Pancreas (tissue), 10 donors: ENCODE measurements around the gene IMMP2L. TPM values are rescaled to one million over a fixed set of nuclear protein-coding genes. Genes with fewer than 3 reads are reported as not detected.

Source experiments
- ATAC-seq, 4 donors: fragments of 200-7000 bp; cut with Tn5 transposase; one replicate each; pipeline versions ENCODE4 v1.8.0 to v1.9.1; 2020; ENCODE audit warnings: mild to moderate bottlenecking in 4 of 4, moderate library complexity in 4 of 4
- DNase-seq, 6 donors: peaks; one replicate each; pipeline ENCODE4 v3.0.0-alpha.2; 2020
- FAIRE-seq: peaks from 2 replicates; lab custom pipeline; 2012; peaks lifted over from hg19 to GRCh38; lab: Jason Lieb, UNC
- H3K27ac ChIP-seq, 4 donors: fragments of 200-600 bp; sonication (generic); 1 replicate in 3 of 4; 2 replicates in 1 of 4; pipeline versions ENCODE4 v1.5.0 to v1.8.0; 2020
- H3K27me3 ChIP-seq, 4 donors: fragments of 200-600 bp; one replicate each; pipeline ENCODE4 v1.8.0; 2021
- H3K36me3 ChIP-seq, 3 donors: fragments of 200-600 bp; sonication (generic) in 1 of 3; one replicate each; pipeline versions ENCODE4 v1.5.0 to v1.8.0; 2020 to 2021
- H3K4me1 ChIP-seq, 3 donors: fragments of 200-600 bp; one replicate each; pipeline ENCODE4 v1.8.0; 2021
- H3K4me3 ChIP-seq, 4 donors: fragments of 200-600 bp; sonication (generic) in 2 of 4; one replicate each; pipeline versions ENCODE4 v1.5.0 to v1.8.0; 2020 to 2021
- H3K9me3 ChIP-seq, 4 donors: fragments of 200-600 bp; one replicate each; pipeline ENCODE4 v1.8.0; 2021
- WGBS, 2 donors: extraction: QIAGEN DNeasy Blood & Tissue Kit; methylation state at CpG; one replicate each; pipeline ENCODE4 v1.1.7; 2013; 5-methylcytosine and 5-hydroxymethylcytosine counted together
- intact Hi-C, 3 donors: fragments of 100-400 bp; cut with DNase I; formaldehyde crosslinking; loops; one replicate each; pipeline versions ENCODE4 v1.11.1 to v1.14.2; 2022
- polyA plus RNA-seq, 2 donors: library from polyadenylated mRNA; stranded (reverse); fragments of 200-250 nt; gene quantifications; one replicate each; pipeline ENCODE4 v1.2.3, GENCODE V29; 2013
- total RNA-seq, 6 donors: library from RNA; stranded (reverse); fragmentation: NEBNext Ultra II Directional in 4 of 6; extraction: Animal tissue kit (Norgen Biotek cat#: 25700) in 4 of 6; gene quantifications; one replicate each; pipeline versions ENCODE4 v1.2.1 to v1.2.4, GENCODE V29; 2021 to 2023
- TF ChIP-seq, protein P1 (sequence below), 4 donors: fragments of 200-600 bp; sonication (generic) in 3 of 4; IDR thresholded peaks; one replicate each; pipeline versions ENCODE4 v1.5.0 to v1.8.0; 2021; ENCODE audit warnings: antibody characterized with exemption in 4 of 4
- donor health status: healthy with polysubstance abuse.
- donor health status: DM: no; HTN: no; CAD: no; lungs with moderate emphysema.
- donor health status: DM: no; HTN: no; CAD: no.
- donor health status: control.
- donor health status: control.
- donor health status: Bipolar disorder and iron deficiency.
- donor health status: DM: yes; HTN: yes; CAD: no.
- donor health status: DM: no; HTN: no; CAD: no.
- donor health status: DM: no; HTN: no; CAD: no.
- donor health status: DM: yes; HTN: yes; CAD: no.

The IMMP2L gene
- total and polyA plus RNA-seq, 8 donors = 7.3 to 30.0 (median 12.9) TPM

GRCh38 chr7:111414374-111414773 lies 147.9 kb downstream of the IMMP2L start:
- DNase-seq (no peak), FAIRE-seq (no peak), ATAC-seq (no peak)
- intact Hi-C loops = no loop called here
- no peaks in the 10 kb centered on the region for H3K9me3 ChIP-seq
- no peak overlapping the region for H3K27ac ChIP-seq
- no peaks in the 10 kb centered on the region for H3K36me3 ChIP-seq
- H3K4me1 ChIP-seq = no peaks in the 10 kb centered on the region
- TF ChIP-seq, protein P1, sequence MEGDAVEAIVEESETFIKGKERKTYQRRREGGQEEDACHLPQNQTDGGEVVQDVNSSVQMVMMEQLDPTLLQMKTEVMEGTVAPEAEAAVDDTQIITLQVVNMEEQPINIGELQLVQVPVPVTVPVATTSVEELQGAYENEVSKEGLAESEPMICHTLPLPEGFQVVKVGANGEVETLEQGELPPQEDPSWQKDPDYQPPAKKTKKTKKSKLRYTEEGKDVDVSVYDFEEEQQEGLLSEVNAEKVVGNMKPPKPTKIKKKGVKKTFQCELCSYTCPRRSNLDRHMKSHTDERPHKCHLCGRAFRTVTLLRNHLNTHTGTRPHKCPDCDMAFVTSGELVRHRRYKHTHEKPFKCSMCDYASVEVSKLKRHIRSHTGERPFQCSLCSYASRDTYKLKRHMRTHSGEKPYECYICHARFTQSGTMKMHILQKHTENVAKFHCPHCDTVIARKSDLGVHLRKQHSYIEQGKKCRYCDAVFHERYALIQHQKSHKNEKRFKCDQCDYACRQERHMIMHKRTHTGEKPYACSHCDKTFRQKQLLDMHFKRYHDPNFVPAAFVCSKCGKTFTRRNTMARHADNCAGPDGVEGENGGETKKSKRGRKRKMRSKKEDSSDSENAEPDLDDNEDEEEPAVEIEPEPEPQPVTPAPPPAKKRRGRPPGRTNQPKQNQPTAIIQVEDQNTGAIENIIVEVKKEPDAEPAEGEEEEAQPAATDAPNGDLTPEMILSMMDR (IDR thresholded peaks at IDR 0.05) = no peak
- H3K27me3 ChIP-seq = no peaks in the 10 kb centered on the region
- no peak overlapping the region for H3K4me3 ChIP-seq

DNA sequence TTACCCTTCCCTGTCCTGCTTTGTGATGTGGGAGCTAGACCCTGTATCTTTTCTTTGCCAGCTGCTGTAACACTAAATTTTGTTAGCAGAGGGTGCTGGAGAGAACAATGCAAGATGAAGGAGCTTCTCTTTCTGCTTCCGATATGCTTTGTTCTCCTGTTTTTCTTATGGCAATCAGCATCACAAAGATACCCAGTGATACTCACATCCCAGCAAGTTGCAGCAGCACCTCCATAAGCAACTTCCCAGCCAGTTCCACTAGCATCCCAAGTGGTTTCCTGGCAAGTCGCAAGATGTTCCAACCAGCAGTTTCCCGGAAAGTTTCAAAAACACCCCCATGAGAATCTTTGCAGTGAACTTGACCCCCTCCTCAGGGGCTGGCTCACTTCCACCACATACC lies 148.6 kb downstream of the IMMP2L start:
- Histone ChIP-seq H3K9me3 (no peaks in the 10 kb centered on the region), H3K27me3 (no peaks in the 10 kb centered on the region), H3K27ac (no peak overlapping the region), H3K4me3 (no peak overlapping the region), H3K36me3 (no peaks in the 10 kb centered on the region), H3K4me1 (no peaks in the 10 kb centered on the region)
- no peak for FAIRE-seq
- DNase-seq = no peak
- WGBS, 2 donors = 86 to 87% methylated on average over 3 of the region's 3 CpGs
- no peak for ATAC-seq
- TF ChIP-seq, protein P1 (IDR thresholded peaks at IDR 0.05) = no peak
- intact Hi-C loops = no loop called here

DNA sequence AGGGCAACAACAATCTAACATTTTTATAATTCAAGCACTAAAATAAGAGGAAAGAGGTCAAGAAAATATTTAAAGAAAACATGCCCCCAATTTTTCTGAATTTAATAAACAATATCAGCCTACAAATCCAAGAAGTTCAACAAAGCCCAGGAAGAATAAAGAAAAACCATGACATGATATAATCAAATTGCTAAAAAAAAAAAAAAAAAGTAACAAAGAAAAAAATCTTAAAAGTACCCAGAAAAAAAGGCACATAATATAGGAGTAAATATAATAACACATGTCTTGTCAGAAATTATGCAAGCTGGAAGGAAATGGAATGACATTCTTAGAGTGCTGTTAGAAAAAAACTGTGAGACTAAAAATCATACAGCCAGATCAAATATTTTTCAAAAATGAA lies 151.4 kb downstream of the IMMP2L start:
- Histone ChIP-seq H3K27me3 (no peaks in the 10 kb centered on the region), H3K4me3 (no peak overlapping the region), H3K36me3 (no peaks in the 10 kb centered on the region), H3K4me1 (no peaks in the 10 kb centered on the region), H3K9me3 (no peaks in the 10 kb centered on the region), H3K27ac (no peak overlapping the region)
- FAIRE-seq (no peak), DNase-seq (no peak), ATAC-seq (no peak)
- TF ChIP-seq, protein P1 (IDR thresholded peaks at IDR 0.05) = no peak
- intact Hi-C loops = no loop called here

DNA sequence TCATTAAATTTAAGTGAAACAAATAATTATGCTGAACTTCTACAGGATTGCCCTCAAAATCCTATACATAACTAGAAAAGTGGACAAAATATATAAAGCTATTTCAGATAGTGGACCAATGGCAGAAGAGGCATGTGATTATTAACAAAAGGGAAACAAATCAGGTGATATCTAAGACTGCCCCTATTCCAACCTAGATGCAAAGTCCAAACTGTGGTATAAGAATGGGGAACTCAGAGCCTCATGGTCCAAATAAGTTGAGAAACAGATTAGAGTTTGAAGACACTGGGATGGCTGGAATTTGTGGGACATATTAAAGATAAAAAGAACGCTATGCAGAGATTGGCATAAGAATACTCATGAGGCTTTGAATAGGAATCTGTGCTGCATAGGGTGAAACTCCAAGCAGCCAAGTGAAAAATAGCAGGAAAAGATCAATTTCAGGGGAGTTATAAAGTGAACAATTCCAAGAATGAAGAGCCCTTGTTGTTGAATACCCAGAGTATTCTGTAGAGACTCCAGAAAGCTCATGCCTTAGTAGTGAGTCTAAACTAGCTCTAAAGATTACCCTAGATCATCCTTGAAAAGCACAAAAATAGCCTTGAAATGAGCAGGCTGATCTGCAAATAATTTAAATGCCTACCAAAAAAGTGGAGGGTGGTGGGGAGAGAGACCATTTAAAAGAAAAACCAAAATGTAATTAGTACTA lies 152.4 kb downstream of the IMMP2L start:
- FAIRE-seq (no peak), ATAC-seq (no peak), DNase-seq (no peak)
- Histone ChIP-seq H3K27ac (no peak overlapping the region), H3K27me3 (no peaks in the 10 kb centered on the region), H3K4me3 (no peak overlapping the region), H3K9me3 (no peaks in the 10 kb centered on the region), H3K36me3 (no peaks in the 10 kb centered on the region), H3K4me1 (no peaks in the 10 kb centered on the region)
- WGBS, 2 donors = 78 to 85% methylated on average over 1 of the region's 1 CpG
- TF ChIP-seq, protein P1 (IDR thresholded peaks at IDR 0.05) = no peak
- intact Hi-C loops = no loop called here

DNA sequence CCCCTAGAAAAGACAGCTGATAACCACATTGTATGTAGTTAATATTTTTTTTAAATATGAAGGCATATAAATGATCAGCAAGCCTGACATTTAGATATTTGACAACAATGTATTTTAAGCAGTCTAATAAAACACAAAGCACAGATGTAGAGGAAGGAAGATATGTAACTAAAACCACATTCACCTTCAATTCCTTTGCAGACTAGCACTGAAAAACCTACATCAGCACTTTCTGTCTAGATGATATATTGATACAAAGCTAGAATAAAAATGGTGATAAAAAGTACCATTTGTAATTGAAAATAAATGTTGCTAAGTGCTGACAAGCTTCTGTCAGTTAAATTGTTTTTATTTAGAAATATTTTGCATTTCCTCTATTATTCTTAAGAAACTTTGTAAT lies 153.6 kb downstream of the IMMP2L start:
- Histone ChIP-seq H3K27ac (no peak overlapping the region), H3K9me3 (no peaks in the 10 kb centered on the region), H3K4me3 (no peak overlapping the region), H3K36me3 (no peaks in the 10 kb centered on the region), H3K4me1 (no peaks in the 10 kb centered on the region), H3K27me3 (no peaks in the 10 kb centered on the region)
- ATAC-seq (no peak), FAIRE-seq (no peak), DNase-seq (no peak)
- TF ChIP-seq, protein P1 (IDR thresholded peaks at IDR 0.05) = no peak
- intact Hi-C loops = no loop called here
